DND-41 (cell line): ENCODE results near the gene PRR14L.

Source experiments
- CTCF ChIP-seq: IDR thresholded peaks from 2 replicates; pipeline ENCODE4 v1.5.1; 2012; ENCODE audit warnings: borderline replicate concordance, low read length, moderate library complexity, mild to moderate bottlenecking; ENCODE audit not compliant: poor library complexity, severe bottlenecking; ENCODE audit errors: extremely low read depth
- EZH2 ChIP-seq: IDR thresholded peaks from 3 replicates; pipeline ENCODE4 v1.6.1; 2012; ENCODE audit warnings: borderline replicate concordance, low read depth, mild to moderate bottlenecking, moderate library complexity, low read length, inconsistent platforms; ENCODE audit not compliant: severe bottlenecking

- TF ChIP-seq EZH2 = no peak
- TF ChIP-seq CTCF = no peak
Measured at GRCh38 chr22:31790240-31790639, 40.3 kb upstream of the PRR14L start.
